GM23248 (cell line): Measurements from ENCODE around the gene BRD2.

Experiments used
- EZH2 ChIP-seq: fragments of 200-600 bp; sonication (generic); IDR thresholded peaks from 2 replicates; pipeline ENCODE4 v1.6.1; 2018; ENCODE audit warnings: antibody characterized with exemption, mild to moderate bottlenecking; ENCODE audit not compliant: insufficient read depth, poor library complexity, severe bottlenecking
- EZH2phosphoT487 ChIP-seq: fragments of 200-600 bp; sonication (generic); IDR thresholded peaks from 2 replicates; pipeline ENCODE4 v1.6.1; 2018; ENCODE audit warnings: antibody characterized with exemption, moderate library complexity, mild to moderate bottlenecking, low read depth; ENCODE audit not compliant: insufficient read depth

- TF ChIP-seq EZH2phosphoT487 (no peak), EZH2 (no peak)
Measured at GRCh38 chr6:32968093-32968866, at the start of gene BRD2.
